ENCODE data around the gene CCDC33. TPM values are rescaled to one million over a fixed set of nuclear protein-coding genes. Genes with fewer than 3 reads are reported as not detected.

The CCDC33 gene
- total RNA-seq, 1 donor from 2014 or later = 0.41 TPM

DNA sequence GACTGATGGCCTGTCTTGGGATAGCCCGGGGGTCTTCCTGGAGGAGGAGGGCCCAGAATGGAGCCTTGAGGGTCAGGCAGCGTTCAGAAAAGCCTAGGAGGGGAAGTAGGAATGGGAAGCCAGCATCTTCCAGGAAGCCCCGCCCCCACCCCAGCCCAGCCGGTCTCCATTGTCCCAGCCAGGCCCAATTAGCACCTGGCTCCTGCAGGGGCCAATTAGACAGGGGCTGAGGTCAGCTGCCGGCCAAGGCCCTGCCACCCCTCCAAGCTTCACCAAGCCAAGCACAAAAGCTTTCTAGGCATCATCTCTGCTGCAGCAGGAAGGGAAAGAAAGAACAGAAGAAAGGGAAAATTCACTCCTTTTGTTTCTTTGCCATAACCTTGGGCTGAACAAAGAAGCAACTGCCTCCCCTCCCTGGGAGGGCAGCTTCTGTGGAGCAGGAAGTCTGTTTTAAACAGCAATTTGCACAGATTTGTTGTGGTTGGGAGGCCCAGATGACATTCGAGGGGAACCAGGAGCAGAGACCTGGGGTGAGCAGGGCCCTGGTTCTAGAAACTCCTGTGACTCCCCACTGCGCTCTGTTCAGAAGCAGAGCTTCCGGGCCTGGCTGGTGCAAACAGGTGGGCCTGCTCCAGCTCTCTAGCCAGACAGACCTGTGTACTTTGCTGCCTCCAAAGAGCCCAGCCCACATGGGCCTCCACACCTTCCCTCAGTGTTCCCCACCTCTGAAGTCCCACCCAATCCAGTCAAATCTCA, 83.6 kb downstream of the CCDC33 start:
- no peak for DNase-seq (ENCODE audit: low read depth)
- H3K27ac Mint-ChIP-seq (ENCODE audit: unreplicated experiment) = no peak overlapping the region
- peaks cover 22% of the 10 kb centered on the region for H3K4me1 Mint-ChIP-seq (ENCODE audit: low read depth, unreplicated experiment)

GRCh38 chr15:74320352-74321247, 84.5 kb downstream of the CCDC33 start:
- Mint-ChIP-seq H3K36me3 (ENCODE audit: low read depth, unreplicated experiment) (no peaks in the 10 kb centered on the region), H3K9me3 (ENCODE audit: unreplicated experiment) (no peaks in the 10 kb centered on the region), H3K4me3 (ENCODE audit: unreplicated experiment) (peak overlapping the region; percentile 45), H3K4me1 (ENCODE audit: low read depth, unreplicated experiment) (peaks cover 15% of the 10 kb centered on the region), H3K27me3 (ENCODE audit: low read depth, unreplicated experiment) (peaks cover 12% of the 10 kb centered on the region), H3K27ac (ENCODE audit: unreplicated experiment) (peak overlapping the region; percentile 58)
- H4K20me1 ChIP-seq (ENCODE audit: insufficient read depth, low read length) = no peaks in the 10 kb centered on the region
- DNase-seq (ENCODE audit: low read depth) = no peak
- TF ChIP-seq EZH2 (IDR thresholded peaks at IDR 0.05; ENCODE audit: insufficient read depth, low read length) = no peak
- TF ChIP-seq, protein P1, sequence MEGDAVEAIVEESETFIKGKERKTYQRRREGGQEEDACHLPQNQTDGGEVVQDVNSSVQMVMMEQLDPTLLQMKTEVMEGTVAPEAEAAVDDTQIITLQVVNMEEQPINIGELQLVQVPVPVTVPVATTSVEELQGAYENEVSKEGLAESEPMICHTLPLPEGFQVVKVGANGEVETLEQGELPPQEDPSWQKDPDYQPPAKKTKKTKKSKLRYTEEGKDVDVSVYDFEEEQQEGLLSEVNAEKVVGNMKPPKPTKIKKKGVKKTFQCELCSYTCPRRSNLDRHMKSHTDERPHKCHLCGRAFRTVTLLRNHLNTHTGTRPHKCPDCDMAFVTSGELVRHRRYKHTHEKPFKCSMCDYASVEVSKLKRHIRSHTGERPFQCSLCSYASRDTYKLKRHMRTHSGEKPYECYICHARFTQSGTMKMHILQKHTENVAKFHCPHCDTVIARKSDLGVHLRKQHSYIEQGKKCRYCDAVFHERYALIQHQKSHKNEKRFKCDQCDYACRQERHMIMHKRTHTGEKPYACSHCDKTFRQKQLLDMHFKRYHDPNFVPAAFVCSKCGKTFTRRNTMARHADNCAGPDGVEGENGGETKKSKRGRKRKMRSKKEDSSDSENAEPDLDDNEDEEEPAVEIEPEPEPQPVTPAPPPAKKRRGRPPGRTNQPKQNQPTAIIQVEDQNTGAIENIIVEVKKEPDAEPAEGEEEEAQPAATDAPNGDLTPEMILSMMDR (IDR thresholded peaks at IDR 0.05; ENCODE audit: insufficient read depth, low read depth, low read length) = peak; percentile 45
- H3K9ac ChIP-seq (ENCODE audit: low read length) = no peak overlapping the region
- H3K36me3 ChIP-seq (ENCODE audit: insufficient read depth, low read length) = no peaks in the 10 kb centered on the region
- H3K4me1 ChIP-seq (ENCODE audit: insufficient read depth, low read length) = peaks cover 32% of the 10 kb centered on the region
- no peak overlapping the region for H3K27ac ChIP-seq (ENCODE audit: low read depth, low read length)
- H2AFZ ChIP-seq (ENCODE audit: low read depth, low read length) = no peak overlapping the region
- no peak for FAIRE-seq
- no peak overlapping the region for H3K4me2 ChIP-seq (ENCODE audit: low read length)
- H3K27me3 ChIP-seq (ENCODE audit: insufficient read depth, low read length) = no peaks in the 10 kb centered on the region
- no peak overlapping the region for H3K4me3 ChIP-seq (ENCODE audit: insufficient read depth, low read depth, low read length)
- no peaks in the 10 kb centered on the region for H3K9me3 ChIP-seq (ENCODE audit: insufficient read depth, low read depth, low read length)
- no peaks in the 10 kb centered on the region for H3K79me2 ChIP-seq (ENCODE audit: insufficient read depth, low read length)

More for the DNA sequence above, 83.6 kb downstream of the CCDC33 start:
- H3K27me3 ChIP-seq (ENCODE audit: insufficient read depth, low read length) = no peaks in the 10 kb centered on the region
- no peaks in the 10 kb centered on the region for H4K20me1 ChIP-seq (ENCODE audit: insufficient read depth, low read length)
- Mint-ChIP-seq H3K27me3 (ENCODE audit: low read depth, unreplicated experiment) (peaks cover 5% of the 10 kb centered on the region), H3K36me3 (ENCODE audit: low read depth, unreplicated experiment) (no peaks in the 10 kb centered on the region), H3K4me3 (ENCODE audit: unreplicated experiment) (no peak overlapping the region), H3K9me3 (ENCODE audit: unreplicated experiment) (no peaks in the 10 kb centered on the region)
- TF ChIP-seq, protein P1 (IDR thresholded peaks at IDR 0.05; ENCODE audit: insufficient read depth, low read depth, low read length) = no peak
- TF ChIP-seq EZH2 (IDR thresholded peaks at IDR 0.05; ENCODE audit: insufficient read depth, low read length) = no peak
- H3K27ac ChIP-seq (ENCODE audit: low read depth, low read length) = no peak overlapping the region
- peak overlapping the region; percentile 2 for H3K9ac ChIP-seq (ENCODE audit: low read length)
- peaks cover 40% of the 10 kb centered on the region for H3K4me1 ChIP-seq (ENCODE audit: insufficient read depth, low read length)
- H3K4me2 ChIP-seq (ENCODE audit: low read length) = no peak overlapping the region
- no peak for FAIRE-seq
- peak overlapping the region; percentile 13 for H2AFZ ChIP-seq (ENCODE audit: low read depth, low read length)
- H3K36me3 ChIP-seq (ENCODE audit: insufficient read depth, low read length) = no peaks in the 10 kb centered on the region
- no peak overlapping the region for H3K4me3 ChIP-seq (ENCODE audit: insufficient read depth, low read depth, low read length)
- no peaks in the 10 kb centered on the region for H3K79me2 ChIP-seq (ENCODE audit: insufficient read depth, low read length)
- H3K9me3 ChIP-seq (ENCODE audit: insufficient read depth, low read depth, low read length) = no peaks in the 10 kb centered on the region
